HEK293 (cell line): ENCODE measurements around the gene DNAJA1.
A peak's percentile ranks its signal among the peaks of the same experiment; 100 is the strongest.

Experiments
- EGR2 ChIP-seq: fragments of 450-650 bp; formaldehyde crosslinking; IDR thresholded peaks from 2 replicates; pipeline ENCODE4 v1.5.1; 2016; ENCODE audit warnings: low read depth, missing biosample characterization, missing genetic modification characterization
- GLIS1 ChIP-seq: fragments of 450-650 bp; formaldehyde crosslinking; IDR thresholded peaks from 2 replicates; pipeline ENCODE4 v1.5.1; 2016; ENCODE audit warnings: missing biosample characterization, missing genetic modification characterization
- HOXC10 ChIP-seq: sonication (generic); formaldehyde crosslinking; IDR thresholded peaks from 2 replicates; pipeline ENCODE4 v1.8.1; 2023; ENCODE audit warnings: mild to moderate bottlenecking, missing genetic modification reagents
- INSM2 ChIP-seq: fragments of 450-650 bp; formaldehyde crosslinking; IDR thresholded peaks from 2 replicates; pipeline ENCODE4 v1.5.1; 2016; ENCODE audit warnings: missing biosample characterization, missing genetic modification characterization
- OSR2 ChIP-seq: fragments of 450-650 bp; formaldehyde crosslinking; IDR thresholded peaks from 2 replicates; pipeline ENCODE4 v1.5.1; 2016; ENCODE audit warnings: missing biosample characterization, missing genetic modification characterization
- PRDM10 ChIP-seq: fragments of 450-650 bp; formaldehyde crosslinking; IDR thresholded peaks from 2 replicates; pipeline ENCODE4 v1.5.1; 2016; ENCODE audit warnings: missing biosample characterization, missing genetic modification characterization
- SCRT1 ChIP-seq: fragments of 450-650 bp; formaldehyde crosslinking; IDR thresholded peaks from 2 replicates; pipeline ENCODE4 v1.5.1; 2016; ENCODE audit warnings: missing biosample characterization, missing genetic modification characterization, borderline replicate concordance
- TSHZ1 ChIP-seq: fragments of 450-650 bp; formaldehyde crosslinking; IDR thresholded peaks from 2 replicates; pipeline ENCODE4 v1.5.1; 2016; ENCODE audit warnings: missing biosample characterization, missing genetic modification characterization, borderline replicate concordance
- YY1 ChIP-seq: fragments of 450-650 bp; formaldehyde crosslinking; IDR thresholded peaks from 2 replicates; pipeline ENCODE4 v1.5.1; 2018; ENCODE audit warnings: missing biosample characterization, missing genetic modification characterization
- ZBTB10 ChIP-seq: fragments of 450-650 bp; formaldehyde crosslinking; IDR thresholded peaks from 2 replicates; pipeline ENCODE4 v1.5.1; 2016; ENCODE audit warnings: missing biosample characterization, missing genetic modification characterization
- ZNF2 ChIP-seq: fragments of 450-650 bp; formaldehyde crosslinking; IDR thresholded peaks from 2 replicates; pipeline ENCODE4 v1.5.1; 2016; ENCODE audit warnings: missing biosample characterization, missing genetic modification characterization
- ZNF335 ChIP-seq: fragments of 450-650 bp; formaldehyde crosslinking; conservative IDR thresholded peaks from 2 replicates; pipeline ENCODE4 v1.5.1; 2016; ENCODE audit warnings: missing biosample characterization, missing genetic modification characterization
- ZNF341 ChIP-seq: fragments of 450-650 bp; formaldehyde crosslinking; IDR thresholded peaks from 2 replicates; pipeline ENCODE4; 2016; ENCODE audit warnings: low read depth, missing biosample characterization, missing genetic modification characterization
- ZNF37A ChIP-seq: fragments of 450-650 bp; IDR thresholded peaks from 2 replicates; pipeline ENCODE4 v1.5.1; 2018; ENCODE audit warnings: missing biosample characterization, missing genetic modification characterization
- ZNF394 ChIP-seq: fragments of 450-650 bp; formaldehyde crosslinking; IDR thresholded peaks from 2 replicates; pipeline ENCODE4 v1.5.1; 2016; ENCODE audit warnings: missing biosample characterization, missing genetic modification characterization, mild to moderate bottlenecking, moderate library complexity, borderline replicate concordance
- ZNF48 ChIP-seq: fragments of 450-650 bp; formaldehyde crosslinking; IDR thresholded peaks from 2 replicates; pipeline ENCODE4 v1.5.1; 2016; ENCODE audit warnings: missing biosample characterization, missing genetic modification characterization
- ZNF600 ChIP-seq: fragments of 450-650 bp; formaldehyde crosslinking; IDR thresholded peaks from 2 replicates; pipeline ENCODE4 v1.5.1; 2016; ENCODE audit warnings: missing biosample characterization, missing genetic modification characterization
- ZNF610 ChIP-seq: fragments of 450-650 bp; formaldehyde crosslinking; IDR thresholded peaks from 2 replicates; pipeline ENCODE4 v1.5.1; 2016; ENCODE audit warnings: missing biosample characterization, missing genetic modification characterization, borderline replicate concordance
- ZNF621 ChIP-seq: fragments of 450-650 bp; formaldehyde crosslinking; IDR thresholded peaks from 2 replicates; pipeline ENCODE4 v1.5.1; 2017; ENCODE audit warnings: missing biosample characterization, missing genetic modification characterization
- ZNF626 ChIP-seq: fragments of 450-650 bp; sonication (Bioruptor Pico); formaldehyde crosslinking; IDR thresholded peaks from 2 replicates; pipeline ENCODE4 v1.5.1; 2018; ENCODE audit warnings: missing biosample characterization, missing genetic modification characterization, inconsistent platforms
- ZNF76 ChIP-seq: fragments of 450-650 bp; formaldehyde crosslinking; IDR thresholded peaks from 2 replicates; pipeline ENCODE4; 2016; ENCODE audit warnings: low read depth, missing biosample characterization, missing genetic modification characterization, borderline replicate concordance
- ZNF843 ChIP-seq: fragments of 450-650 bp; formaldehyde crosslinking; IDR thresholded peaks from 2 replicates; pipeline ENCODE4 v1.5.1; 2016; ENCODE audit warnings: missing biosample characterization, missing genetic modification characterization

The DNAJA1 gene

GRCh38 chr9:33024966-33025571 lies at the start of gene DNAJA1 (continued):
- TF ChIP-seq PRDM10 (peak; percentile 69), INSM2 (tag by site-specific recombination) (peak; percentile 47; the same call in 1 of the 2 replicates), ZNF394 (peak; percentile 19; the same call in 1 of the 2 replicates), ZNF843 (tag by site-specific recombination) (0 out of 2 replicates have a peak, but pooled peaks have one; percentile 32), ZNF2 (0 out of 2 replicates have a peak, but pooled peaks have one; percentile 52), EGR2 (tag by site-specific recombination) (peak; percentile 15; the same call in 1 of the 2 replicates), ZNF600 (peak; percentile 67), TSHZ1 (tag by site-specific recombination) (no peak), ZNF626 (tag by site-specific recombination) (no peak), ZNF48 (tag by site-specific recombination) (no peak), OSR2 (tag by site-specific recombination) (no peak), ZNF610 (tag by site-specific recombination) (no peak; the same call in 1 of the 2 replicates), ZNF621 (tag by site-specific recombination) (no peak), SCRT1 (tag by site-specific recombination) (no peak), ZNF335 (tag by site-specific recombination) (peak; percentile 95), YY1 (tag by site-specific recombination) (peak; percentile 63; the same call in 1 of the 2 replicates), ZNF37A (tag by site-specific recombination) (no peak), HOXC10 (CRISPR knock-in tag) (no peak), ZNF341 (tag by site-specific recombination) (peak; percentile 95), ZBTB10 (tag by site-specific recombination) (0 out of 2 replicates have a peak, but pooled peaks have one; percentile 28), ZNF76 (tag by site-specific recombination) (peak; percentile 93), GLIS1 (0 out of 2 replicates have a peak, but pooled peaks have one; percentile 2)
